Measurements from ENCODE around the gene DRC7. TPM values are rescaled to one million over a fixed set of nuclear protein-coding genes. Genes with fewer than 3 reads are reported as not detected.

Gene DRC7
- total RNA-seq, 2 experiments from 2014 or later = 0.05 TPM; not detected in 1

GRCh38 chr16:57732714-57733113 is 38.1 kb downstream of the DRC7 start:
- POLR2A ChIA-PET = no interaction called here
- Mint-ChIP-seq H3K27ac (no peak overlapping the region), H3K27me3 (no peaks in the 10 kb centered on the region), H3K9me3 (ENCODE audit: low read depth) (peaks cover 10% of the 10 kb centered on the region), H3K36me3 (ENCODE audit: low read depth) (peaks cover 14% of the 10 kb centered on the region), H3K4me1 (peaks cover 20% of the 10 kb centered on the region), H3K4me3 (peak overlapping the region; percentile 18)
- intact Hi-C loops (cut with DNase I, micrococcal nuclease) = loop anchor here in 1 of 2 experiments (10.0 kb wide), 1 partner anchor 1308 kb away; the partner anchor contains the start of gene AMFR
- CTCF ChIA-PET = interaction anchor here (0.8 kb wide), 1 partner anchor 167 kb away, joined by 3 read pairs; no protein-coding TSS in a partner anchor
- ATAC-seq (no peak), DNase-seq (no peak)

- Mint-ChIP-seq H3K27me3 (no peaks in the 10 kb centered on the region), H3K36me3 (ENCODE audit: low read depth) (peaks cover 16% of the 10 kb centered on the region), H3K4me3 (peak overlapping the region; percentile 92), H3K27ac (peak overlapping the region; percentile 96), H3K4me1 (peaks cover 22% of the 10 kb centered on the region), H3K9me3 (ENCODE audit: low read depth) (peaks cover 10% of the 10 kb centered on the region)
- DNase-seq (no peak), ATAC-seq (no peak)
- CTCF ChIA-PET = interaction anchor here (1.2 to 3.2 kb wide), 5 partner anchors 10 to 158 kb away, joined by 4 to 16 read pairs (median 9); no protein-coding TSS in a partner anchor
- POLR2A ChIA-PET = no interaction called here
- intact Hi-C loops (cut with DNase I, micrococcal nuclease) = loop anchor here (2.0 to 10.0 kb wide), 2 partner anchors 548 to 1310 kb away; partner anchors contain the start of genes PSME3IP1 (in 2 of the 2), RSPRY1 (in 2 of the 2) and AMFR (in 1 of the 2)
Observed at GRCh38 chr16:57734308-57734924, 39.8 kb downstream of the DRC7 start.

- intact Hi-C loops (cut with DNase I, micrococcal nuclease) = loop anchor here (1.0 to 10.0 kb wide), 19 partner anchors 22 to 1310 kb away; partner anchors contain the start of genes CIAPIN1 (in 2 of the 2), COQ9 (in 2 of the 2), PSME3IP1 (in 2 of the 2) and RSPRY1 (in 2 of the 2)
- CTCF ChIA-PET = interaction anchor here (0.9 to 3.2 kb wide), 11 partner anchors 8 to 159 kb away, joined by 3 to 16 read pairs (median 4); no protein-coding TSS in a partner anchor
- peak overlapping the region; percentile 92 for H3K4me3 Mint-ChIP-seq
- H3K36me3 Mint-ChIP-seq (ENCODE audit: low read depth) = peaks cover 16% of the 10 kb centered on the region
- peak; percentile 95 for ATAC-seq
- peaks cover 10% of the 10 kb centered on the region for H3K9me3 Mint-ChIP-seq (ENCODE audit: low read depth)
- H3K27ac Mint-ChIP-seq = peak overlapping the region; percentile 96
- H3K4me1 Mint-ChIP-seq = peaks cover 22% of the 10 kb centered on the region
- DNase-seq = peak; percentile 98
- no peaks in the 10 kb centered on the region for H3K27me3 Mint-ChIP-seq
- POLR2A ChIA-PET = interaction anchor here (0.5 to 1.1 kb wide), 6 partner anchors 13 to 261 kb away, joined by 3 to 5 read pairs (median 3); no protein-coding TSS in a partner anchor
Observed at GRCh38 chr16:57734925-57735754, 40.5 kb downstream of the DRC7 start.

- H3K4me3 Mint-ChIP-seq = peak within 1 kb of the TSS; percentile 92
- peaks cover 16% of the 10 kb centered on the region for H3K36me3 Mint-ChIP-seq (ENCODE audit: low read depth)
- peaks cover 10% of the 10 kb centered on the region for H3K9me3 Mint-ChIP-seq (ENCODE audit: low read depth)
- peaks cover 22% of the 10 kb centered on the region for H3K4me1 Mint-ChIP-seq
- ChIA-PET CTCF (interaction anchor here (0.6 to 3.2 kb wide), 14 partner anchors 9 to 653 kb away, joined by 3 to 16 read pairs (median 3); no protein-coding TSS in a partner anchor), POLR2A (interaction anchor here (0.6 to 1.1 kb wide), 4 partner anchors 59 to 261 kb away, joined by 3 to 5 read pairs (median 4); no protein-coding TSS in a partner anchor)
- DNase-seq (peak; percentile 27), ATAC-seq (peak; percentile 20)
- H3K27ac Mint-ChIP-seq = peak within 1 kb of the TSS; percentile 96
- intact Hi-C loops (cut with DNase I, micrococcal nuclease) = loop anchor here (1.0 to 10.0 kb wide), 19 partner anchors 21 to 1311 kb away; partner anchors contain the start of genes CIAPIN1 (in 2 of the 2), COQ9 (in 2 of the 2), PSME3IP1 (in 2 of the 2) and RSPRY1 (in 2 of the 2)
- H3K27me3 Mint-ChIP-seq = no peaks in the 10 kb centered on the region
Observed at GRCh38 chr16:57735755-57736418, 41.3 kb downstream of the DRC7 start, which contains the start of gene KATNB1. KATNB1 (plus strand) TSS chr16:57735770; CDS start chr16:57737244, 1,474 bp downstream.

- POLR2A ChIA-PET = no interaction called here
- Mint-ChIP-seq H3K27ac (peak overlapping the region; percentile 96), H3K4me3 (peak overlapping the region; percentile 92), H3K36me3 (ENCODE audit: low read depth) (peaks cover 16% of the 10 kb centered on the region), H3K4me1 (peaks cover 22% of the 10 kb centered on the region), H3K27me3 (no peaks in the 10 kb centered on the region), H3K9me3 (ENCODE audit: low read depth) (peaks cover 10% of the 10 kb centered on the region)
- ATAC-seq = no peak
- intact Hi-C loops (cut with DNase I, micrococcal nuclease) = loop anchor here (5.0 to 10.0 kb wide), 3 partner anchors 144 to 1312 kb away; partner anchors contain the start of gene AMFR (in 1 of the 2)
- CTCF ChIA-PET = interaction anchor here (0.5 to 3.2 kb wide), 12 partner anchors 9 to 823 kb away, joined by 3 to 16 read pairs (median 3); no protein-coding TSS in a partner anchor
- peak; percentile 72 for DNase-seq
Observed at GRCh38 chr16:57736419-57737351, 42.1 kb downstream of the DRC7 start.

- Mint-ChIP-seq H3K27me3 (no peaks in the 10 kb centered on the region), H3K36me3 (ENCODE audit: low read depth) (peaks cover 5% of the 10 kb centered on the region), H3K9me3 (ENCODE audit: low read depth) (no peaks in the 10 kb centered on the region), H3K4me1 (peaks cover 22% of the 10 kb centered on the region), H3K4me3 (no peak overlapping the region), H3K27ac (no peak overlapping the region)
- POLR2A ChIA-PET = interaction anchor here (0.6 kb wide), 1 partner anchor 22 kb away, joined by 3 read pairs; no protein-coding TSS in a partner anchor
- ATAC-seq (no peak), DNase-seq (no peak)
- intact Hi-C loops (cut with DNase I, micrococcal nuclease) = loop anchor here (5.0 to 10.0 kb wide), 3 partner anchors 147 to 1314 kb away; partner anchors contain the start of gene AMFR (in 1 of the 2)
- CTCF ChIA-PET = interaction anchor here (0.8 kb wide), 1 partner anchor 151 kb away, joined by 4 read pairs; no protein-coding TSS in a partner anchor
Observed at GRCh38 chr16:57738844-57739243, 44.2 kb downstream of the DRC7 start.

- DNase-seq (no peak), ATAC-seq (no peak)
- Mint-ChIP-seq H3K9me3 (ENCODE audit: low read depth) (no peaks in the 10 kb centered on the region), H3K36me3 (ENCODE audit: low read depth) (peaks cover 7% of the 10 kb centered on the region), H3K4me1 (peaks cover 22% of the 10 kb centered on the region), H3K27ac (no peak overlapping the region), H3K27me3 (no peaks in the 10 kb centered on the region), H3K4me3 (no peak overlapping the region)
- POLR2A ChIA-PET = no interaction called here
- intact Hi-C loops (cut with DNase I, micrococcal nuclease) = loop anchor here (5.0 to 10.0 kb wide), 3 partner anchors 148 to 1315 kb away; partner anchors contain the start of gene AMFR (in 1 of the 2)
- CTCF ChIA-PET = no interaction called here
Observed at GRCh38 chr16:57739756-57740422, 45.3 kb downstream of the DRC7 start.

- H3K36me3 Mint-ChIP-seq (ENCODE audit: low read depth) = peaks cover 7% of the 10 kb centered on the region
- CTCF ChIA-PET = interaction anchor here (1.1 kb wide), 1 partner anchor 16 kb away, joined by 3 read pairs; no protein-coding TSS in a partner anchor
- no peak for ATAC-seq
- POLR2A ChIA-PET = no interaction called here
- no peaks in the 10 kb centered on the region for H3K27me3 Mint-ChIP-seq
- H3K4me1 Mint-ChIP-seq = peaks cover 21% of the 10 kb centered on the region
- intact Hi-C loops (cut with DNase I, micrococcal nuclease) = no loop called here
- no peak overlapping the region for H3K27ac Mint-ChIP-seq
- no peak overlapping the region for H3K4me3 Mint-ChIP-seq
- H3K9me3 Mint-ChIP-seq (ENCODE audit: low read depth) = no peaks in the 10 kb centered on the region
- peak; percentile 1 for DNase-seq
Observed at GRCh38 chr16:57740423-57741071, 45.9 kb downstream of the DRC7 start.

GRCh38 chr16:57741660-57742191 is 47.1 kb downstream of the DRC7 start:
- H3K27me3 Mint-ChIP-seq = no peaks in the 10 kb centered on the region
- peak; percentile 2 for DNase-seq
- no peak overlapping the region for H3K27ac Mint-ChIP-seq
- ChIA-PET POLR2A (no interaction called here), CTCF (interaction anchor here (1.1 kb wide), 1 partner anchor 15 kb away, joined by 3 read pairs; no protein-coding TSS in a partner anchor)
- H3K4me3 Mint-ChIP-seq = no peak overlapping the region
- peaks cover 12% of the 10 kb centered on the region for H3K4me1 Mint-ChIP-seq
- peaks cover 10% of the 10 kb centered on the region for H3K36me3 Mint-ChIP-seq (ENCODE audit: low read depth)
- intact Hi-C loops (cut with DNase I, micrococcal nuclease) = no loop called here
- H3K9me3 Mint-ChIP-seq (ENCODE audit: low read depth) = no peaks in the 10 kb centered on the region
- no peak for ATAC-seq

Data from activated CD4-positive, alpha-beta T cell treated with anti-CD3 and anti-CD28 coated beads for 36 hours (primary cell).